DMS53 treated with DMSO at 0.1 percent for 48 hours (cell line): ENCODE results near the gene KBTBD8.

Experiments used
- DNase-seq: peaks from one replicate; lab custom pipeline; 2025; ENCODE audit not compliant: unreplicated experiment; lab: John Stamatoyannopoulos, UW

The KBTBD8 gene

GRCh38 chr3:67031986-67032385, 33.9 kb downstream of the KBTBD8 start:
- no peak for DNase-seq

GRCh38 chr3:67033079-67033478, 35.0 kb downstream of the KBTBD8 start:
- no peak for DNase-seq

- DNase-seq: no peak
These were observed 36.3 kb downstream of the KBTBD8 start for GRCh38 chr3:67034371-67034770.

GRCh38 chr3:67037615-67038014, 39.5 kb downstream of the KBTBD8 start:
- no peak for DNase-seq

GRCh38 chr3:67044295-67044694, 46.2 kb downstream of the KBTBD8 start:
- no peak for DNase-seq

- DNase-seq: no peak
These were observed 46.8 kb downstream of the KBTBD8 start for GRCh38 chr3:67044955-67045354.

GRCh38 chr3:67045711-67046465, 47.8 kb downstream of the KBTBD8 start:
- DNase-seq: no peak

GRCh38 chr3:67047051-67047450, 48.9 kb downstream of the KBTBD8 start:
- DNase-seq: no peak

GRCh38 chr3:67048067-67048714, 50.1 kb downstream of the KBTBD8 start:
- DNase-seq: no peak

GRCh38 chr3:67048715-67049074, 50.6 kb downstream of the KBTBD8 start:
- no peak for DNase-seq

GRCh38 chr3:67059443-67059842, 61.3 kb downstream of the KBTBD8 start:
- DNase-seq: no peak
